Stimulated activated CD4-positive, alpha-beta T cell treated with anti-CD3 and anti-CD28 coated beads, Interleukin-2, amount 100 ng/mL, for 48 hours (primary cell): ENCODE data around the gene LIN7C.
"Not testable (repeated sequence)": the region's sequence is repeated elsewhere in the genome, so short reads cannot be mapped to it uniquely, and the experiment has no call there.

Source experiments
- DNase-seq, 2 donors: peaks; one replicate each; pipeline ENCODE4 v3.0.0-alpha.2; 2020

LIN7C gene

GRCh38 chr11:27468995-27469695, 37.4 kb downstream of the LIN7C start:
- DNase-seq, result no peak

GRCh38 chr11:27468209-27468994, 38.2 kb downstream of the LIN7C start:
- no peak for DNase-seq

- no peak for DNase-seq
Observed at GRCh38 chr11:27467181-27467913, 39.2 kb downstream of the LIN7C start.

- DNase-seq, result no peak
Observed at GRCh38 chr11:27466363-27466762, 40.2 kb downstream of the LIN7C start.

- no peak for DNase-seq
Observed at GRCh38 chr11:27465629-27466028, 40.9 kb downstream of the LIN7C start.

GRCh38 chr11:27464909-27465308, 41.7 kb downstream of the LIN7C start:
- DNase-seq, result no peak

- no peak for DNase-seq
Observed at GRCh38 chr11:27464289-27464696, 42.3 kb downstream of the LIN7C start.

- DNase-seq, result no peak
Observed at GRCh38 chr11:27462543-27462942, 44.0 kb downstream of the LIN7C start.

- DNase-seq, result no peak
Observed at GRCh38 chr11:27460158-27460978, 46.2 kb downstream of the LIN7C start.

GRCh38 chr11:27459191-27459590, 47.4 kb downstream of the LIN7C start:
- DNase-seq, result no peak

GRCh38 chr11:27458182-27458581, 48.4 kb downstream of the LIN7C start:
- DNase-seq, result no peak

GRCh38 chr11:27456795-27457329, 49.7 kb downstream of the LIN7C start:
- DNase-seq, result no peak

GRCh38 chr11:27456140-27456794, 50.3 kb downstream of the LIN7C start:
- DNase-seq, result no peak

GRCh38 chr11:27455667-27456066, 50.9 kb downstream of the LIN7C start:
- no peak for DNase-seq

GRCh38 chr11:27453701-27454100, 52.9 kb downstream of the LIN7C start:
- no peak for DNase-seq

GRCh38 chr11:27452147-27452546, 54.4 kb downstream of the LIN7C start:
- DNase-seq, result no peak

GRCh38 chr11:27451244-27451965, 55.2 kb downstream of the LIN7C start:
- DNase-seq, result no peak

- not testable (repeated sequence) for DNase-seq
Observed at GRCh38 chr11:27448184-27448540, 58.4 kb downstream of the LIN7C start.

- no peak for DNase-seq
Observed at GRCh38 chr11:27447288-27448183, 59.0 kb downstream of the LIN7C start.

GRCh38 chr11:27445625-27446024, 60.9 kb downstream of the LIN7C start:
- no peak for DNase-seq
